ENCODE results near the gene CALD1.
A peak's percentile ranks its signal among the peaks of the same experiment; 100 is the strongest.

The CALD1 gene

GRCh38 chr7:134778941-134779740, at the start of gene CALD1:
Gene CALD1, plus strand, starts transcription at chr7:134779634. Its CDS starts 88,100 bp downstream, at chr7:134867734.
- no peak for DNase-seq (ENCODE audit: low read depth)

- DNase-seq (ENCODE audit: low read depth) = no peak
Measured at GRCh38 chr7:134729895-134730294, 49.5 kb upstream of the CALD1 start.

- no peak for DNase-seq (ENCODE audit: low read depth)
Measured at GRCh38 chr7:134730411-134730829, 49.0 kb upstream of the CALD1 start.

- DNase-seq (ENCODE audit: low read depth) = no peak
Measured at GRCh38 chr7:134731616-134732015, 47.8 kb upstream of the CALD1 start.

- no peak for DNase-seq (ENCODE audit: low read depth)
Measured at GRCh38 chr7:134732728-134733127, 46.7 kb upstream of the CALD1 start.

- DNase-seq (ENCODE audit: low read depth) = no peak
Measured at GRCh38 chr7:134736381-134736780, 43.1 kb upstream of the CALD1 start.

GRCh38 chr7:134737566-134738345, 41.7 kb upstream of the CALD1 start:
- no peak for DNase-seq (ENCODE audit: low read depth)

GRCh38 chr7:134739362-134739761, 40.1 kb upstream of the CALD1 start:
- no peak for DNase-seq (ENCODE audit: low read depth)

- no peak for DNase-seq (ENCODE audit: low read depth)
Measured at GRCh38 chr7:134740376-134740775, 39.1 kb upstream of the CALD1 start.

GRCh38 chr7:134741907-134742635, 37.4 kb upstream of the CALD1 start:
- no peak for DNase-seq (ENCODE audit: low read depth)

GRCh38 chr7:134742688-134743350, 36.6 kb upstream of the CALD1 start:
- no peak for DNase-seq (ENCODE audit: low read depth)

- DNase-seq (ENCODE audit: low read depth) = no peak
Measured at GRCh38 chr7:134744569-134744968, 34.9 kb upstream of the CALD1 start.

- no peak for DNase-seq (ENCODE audit: low read depth)
Measured at GRCh38 chr7:134747326-134747725, 32.1 kb upstream of the CALD1 start.

GRCh38 chr7:134750083-134751062, 29.1 kb upstream of the CALD1 start:
- DNase-seq (ENCODE audit: low read depth) = peak; percentile 41

GRCh38 chr7:134752006-134752760, 27.3 kb upstream of the CALD1 start:
- DNase-seq (ENCODE audit: low read depth) = no peak

GRCh38 chr7:134755422-134756022, 23.9 kb upstream of the CALD1 start:
- peak; percentile 6 for DNase-seq (ENCODE audit: low read depth)

GRCh38 chr7:134757938-134758337, 21.5 kb upstream of the CALD1 start:
- DNase-seq (ENCODE audit: low read depth) = no peak

GRCh38 chr7:134758981-134759380, 20.5 kb upstream of the CALD1 start:
- no peak for DNase-seq (ENCODE audit: low read depth)

GRCh38 chr7:134761266-134761665, 18.2 kb upstream of the CALD1 start:
- no peak for DNase-seq (ENCODE audit: low read depth)

- DNase-seq (ENCODE audit: low read depth) = no peak
Measured at GRCh38 chr7:134763960-134764359, 15.5 kb upstream of the CALD1 start.
